H1 (cell line): Measurements from ENCODE around the gene CFAP74. TPM values are rescaled to one million over a fixed set of nuclear protein-coding genes. Genes with fewer than 3 reads are reported as not detected.

Experiments
- CTCF ChIA-PET: fragments of 300-600 bp; sonication (Branson Sonifier 250); formaldehyde crosslinking; loops from one replicate; lab custom pipeline; 2021; ENCODE audit not compliant: partially characterized antibody; lab: Charles Lee
- POLR2A ChIA-PET: fragments of 300-600 bp; sonication (Branson Sonifier 250); formaldehyde crosslinking; loops from one replicate; lab custom pipeline; 2021; ENCODE audit warnings: inconsistent platforms; ENCODE audit not compliant: partially characterized antibody; lab: Charles Lee
- DNase-seq, 2 experiments: peaks; one replicate each; pipeline versions ENCODE4 v3.0.0 to v3.0.0-alpha.2; 2010 to 2022; ENCODE audit warnings: low spot score in 2 of 2, low read depth in 1 of 2, mixed read lengths in 1 of 2
- FAIRE-seq: peaks from 2 replicates; lab custom pipeline; 2011; peaks lifted over from hg19 to GRCh38; lab: Jason Lieb, UNC
- H2AFZ ChIP-seq: 2 replicates; pipeline ENCODE4 v1.8.1; 2012; ENCODE audit warnings: low read length, inconsistent platforms
- H2AK5ac ChIP-seq: 2 replicates; pipeline ENCODE4 v1.6.1; 2013; ENCODE audit warnings: low read depth, low read length
- H2BK120ac ChIP-seq: replicated peaks from 2 replicates; pipeline ENCODE3; 2013; ENCODE audit warnings: low read depth, low read length, inconsistent platforms
- H2BK12ac ChIP-seq: 2 replicates; pipeline ENCODE4 v1.6.1; 2013; ENCODE audit warnings: low read depth, low read length
- H2BK15ac ChIP-seq: 2 replicates; pipeline ENCODE4 v1.6.1; 2013; ENCODE audit warnings: low read length
- H2BK20ac ChIP-seq: 2 replicates; pipeline ENCODE4 v1.6.1; 2013; ENCODE audit warnings: low read length
- H2BK5ac ChIP-seq: 2 replicates; pipeline ENCODE4 v1.6.1; 2013; ENCODE audit warnings: low read depth, low read length
- H3K14ac ChIP-seq: 2 replicates; pipeline ENCODE4 v1.6.1; 2013; ENCODE audit warnings: inconsistent platforms; ENCODE audit not compliant: insufficient read length
- H3K18ac ChIP-seq: 2 replicates; pipeline ENCODE4 v1.6.1; 2013; ENCODE audit warnings: low read length; ENCODE audit errors: extremely low read depth
- H3K23ac ChIP-seq: 2 replicates; pipeline ENCODE4 v1.6.1; 2013; ENCODE audit warnings: inconsistent platforms; ENCODE audit not compliant: insufficient read length
- H3K23me2 ChIP-seq: 2 replicates; pipeline ENCODE4 v1.6.1; 2013; ENCODE audit warnings: low read depth, low read length
- H3K27ac ChIP-seq: 2 replicates; pipeline ENCODE4 v1.6.1; 2011; ENCODE audit warnings: low read depth, low read length, inconsistent platforms
- H3K27me3 ChIP-seq, 4 experiments: replicated peaks in 1 of 4; 1 replicate in 1 of 4; 2 replicates in 3 of 4; pipeline versions ENCODE4 v1.6.1 to v1.8.1; 2011 to 2013; ENCODE audit warnings: low read length in 3 of 4, mild to moderate bottlenecking in 3 of 4, inconsistent platforms in 2 of 4, mixed read lengths in 2 of 4, moderate library complexity in 1 of 4; ENCODE audit not compliant: control insufficient read depth in 3 of 4, insufficient read depth in 3 of 4; ENCODE audit errors: extremely low read depth in 1 of 4
- H3K36me3 ChIP-seq, 4 experiments: 2 replicates each; pipeline versions ENCODE4 v1.6.1 to v1.8.1; 2011 to 2013; ENCODE audit warnings: mild to moderate bottlenecking in 4 of 4, low read length in 3 of 4, moderate library complexity in 2 of 4, control low read depth in 1 of 4, inconsistent platforms in 1 of 4; ENCODE audit not compliant: insufficient read depth in 4 of 4, control insufficient read depth in 2 of 4
- H3K4ac ChIP-seq: replicated peaks from 2 replicates; pipeline ENCODE3; 2013; ENCODE audit warnings: low read length, low read depth, mixed read lengths, inconsistent platforms; ENCODE audit not compliant: insufficient read length
- H3K4me1 ChIP-seq, 4 experiments: replicated peaks in 1 of 4; 1 replicate in 1 of 4; 2 replicates in 3 of 4; pipeline versions ENCODE4 v1.6.1 to v1.8.1; 2011 to 2013; ENCODE audit warnings: low read length in 3 of 4, inconsistent platforms in 2 of 4, mixed read lengths in 1 of 4; ENCODE audit not compliant: insufficient read depth in 4 of 4, control insufficient read depth in 3 of 4
- H3K4me2 ChIP-seq, 2 experiments: 2 replicates each; pipeline versions ENCODE4 v1.6.1 to v1.8.1; 2011 to 2013; ENCODE audit warnings: low read depth in 2 of 2, low read length in 2 of 2, control low read depth in 1 of 2, inconsistent platforms in 1 of 2, mild to moderate bottlenecking in 1 of 2; ENCODE audit not compliant: insufficient read depth in 1 of 2
- H3K4me3 ChIP-seq, 4 experiments: fragments of 200-600, 300-600 bp in 1 of 4; sonication (generic), shearing (Covaris generic), sonication (Bioruptor Twin) in 1 of 4; 2 replicates each; pipeline versions ENCODE4 v1.5.1 to v1.8.1; 2011 to 2016; ENCODE audit warnings: low read length in 4 of 4, low read depth in 3 of 4, control low read depth in 2 of 4, inconsistent platforms in 2 of 4, mild to moderate bottlenecking in 2 of 4, mixed read lengths in 1 of 4, moderate library complexity in 1 of 4; ENCODE audit not compliant: insufficient read depth in 2 of 4; ENCODE audit errors: extremely low read depth in 1 of 4
- H3K56ac ChIP-seq: replicated peaks from 2 replicates; pipeline ENCODE3; 2013; ENCODE audit warnings: low read depth, mild to moderate bottlenecking, mixed read lengths, low read length, inconsistent platforms; ENCODE audit not compliant: insufficient read length
- H3K79me1 ChIP-seq: 2 replicates; pipeline ENCODE4 v1.6.1; 2013; ENCODE audit warnings: low read depth, low read length, control low read depth
- H3K79me2 ChIP-seq, 2 experiments: 2 replicates each; pipeline versions ENCODE4 v1.6.1 to v1.8.1; 2012 to 2013; ENCODE audit warnings: low read length in 2 of 2, mild to moderate bottlenecking in 2 of 2, inconsistent platforms in 1 of 2; ENCODE audit not compliant: insufficient read depth in 2 of 2, control insufficient read depth in 1 of 2
- H3K9ac ChIP-seq, 4 experiments: replicated peaks in 1 of 4; 1 replicate in 1 of 4; 2 replicates in 3 of 4; pipeline versions ENCODE4 v1.6.1 to v1.8.1; 2011 to 2013; ENCODE audit warnings: low read depth in 3 of 4, low read length in 3 of 4, control low read depth in 2 of 4, mild to moderate bottlenecking in 2 of 4, moderate library complexity in 2 of 4, inconsistent platforms in 1 of 4; ENCODE audit errors: extremely low read depth in 1 of 4
- H3K9me3 ChIP-seq, 2 experiments: 2 replicates each; pipeline versions ENCODE4 v1.6.1 to v1.8.1; 2012 to 2013; ENCODE audit warnings: mild to moderate bottlenecking in 2 of 2, moderate library complexity in 2 of 2, control low read depth in 1 of 2, inconsistent platforms in 1 of 2, low read depth in 1 of 2, low read length in 1 of 2, mixed read lengths in 1 of 2; ENCODE audit not compliant: insufficient read depth in 2 of 2
- H4K20me1 ChIP-seq, 2 experiments: replicated peaks in 1 of 2; 2 replicates each; pipeline versions ENCODE3 to v1.8.1; 2011 to 2013; ENCODE audit warnings: inconsistent platforms in 2 of 2, low read length in 2 of 2, mild to moderate bottlenecking in 1 of 2; ENCODE audit not compliant: insufficient read depth in 2 of 2, control insufficient read depth in 1 of 2
- H4K5ac ChIP-seq: 2 replicates; pipeline ENCODE4 v1.6.1; 2013; ENCODE audit warnings: low read length, low read depth, mixed read lengths, inconsistent platforms; ENCODE audit not compliant: insufficient read length
- H4K8ac ChIP-seq: 2 replicates; pipeline ENCODE4 v1.8.0; 2013; ENCODE audit warnings: mild to moderate bottlenecking, moderate library complexity, low read length, inconsistent platforms; ENCODE audit not compliant: insufficient read depth; ENCODE audit errors: extremely low read depth
- H4K91ac ChIP-seq: replicated peaks from 2 replicates; pipeline ENCODE3; 2013; ENCODE audit warnings: low read length, mixed read lengths, inconsistent platforms; ENCODE audit not compliant: insufficient read length
- ASH2L ChIP-seq: fragments of 200-600, 300-600 bp; sonication (generic); IDR thresholded peaks from one replicate; pipeline ENCODE4 v1.7.1; 2017; ENCODE audit warnings: low read length
- BRCA1 ChIP-seq: IDR thresholded peaks from 2 replicates; pipeline ENCODE4 v1.6.1; 2012; ENCODE audit warnings: low read depth, low read length, improper control_type of control experiment
- CBX5 ChIP-seq: fragments of 300-800, 300-1000 bp; sonication (generic); IDR thresholded peaks from 2 replicates; pipeline ENCODE4 v1.7.1; 2016; ENCODE audit warnings: antibody characterized with exemption, low read length, low read depth
- CEBPB ChIP-seq: IDR thresholded peaks from 2 replicates; pipeline ENCODE4 v1.6.1; 2012; ENCODE audit warnings: low read depth, low read length
- CREB1 ChIP-seq: IDR thresholded peaks from 2 replicates; pipeline ENCODE4 v1.6.1; 2012; ENCODE audit warnings: inconsistent platforms
- EGR1 ChIP-seq: IDR thresholded peaks from 2 replicates; pipeline ENCODE4 v1.6.1; 2011; ENCODE audit warnings: low read depth, low read length, borderline replicate concordance
- EZH2 ChIP-seq: fragments of 200-600 bp; sonication (generic); IDR thresholded peaks from 2 replicates; pipeline ENCODE4 v1.7.1; 2012; ENCODE audit warnings: low read depth, mild to moderate bottlenecking, moderate library complexity, low read length, inconsistent platforms; ENCODE audit not compliant: severe bottlenecking
- JUND ChIP-seq: IDR thresholded peaks from 2 replicates; pipeline ENCODE4 v1.6.1; 2011; ENCODE audit warnings: mild to moderate bottlenecking, improper control_type of control experiment, low read length
- MAFK ChIP-seq: IDR thresholded peaks from 2 replicates; pipeline ENCODE4 v1.6.1; 2012; ENCODE audit warnings: low read depth, mild to moderate bottlenecking, improper control_type of control experiment, low read length
- NRF1 ChIP-seq: IDR thresholded peaks from 2 replicates; pipeline ENCODE4 v1.6.1; 2011; ENCODE audit warnings: mild to moderate bottlenecking, low read depth, low read length, improper control_type of control experiment
- POLR2AphosphoS5 ChIP-seq: IDR thresholded peaks from 2 replicates; pipeline ENCODE4 v1.6.1; 2011; ENCODE audit warnings: low read depth, low read length
- RFX5 ChIP-seq: IDR thresholded peaks from 2 replicates; pipeline ENCODE4 v1.6.1; 2011; ENCODE audit warnings: low read depth, low read length, improper control_type of control experiment, borderline replicate concordance
- SIX5 ChIP-seq: IDR thresholded peaks from 2 replicates; pipeline ENCODE4 v1.6.1; 2011; ENCODE audit warnings: mild to moderate bottlenecking, low read depth, low read length
- SP1 ChIP-seq: IDR thresholded peaks from 2 replicates; pipeline ENCODE4 v1.6.1; 2011; ENCODE audit warnings: low read depth, low read length
- TBP ChIP-seq: IDR thresholded peaks from 2 replicates; pipeline ENCODE4 v1.6.1; 2011; ENCODE audit warnings: low read depth, low read length, improper control_type of control experiment
- WGBS, 2 experiments: shearing (Covaris generic) in 1 of 2; methylation state at CpG; one replicate each; pipeline versions ENCODE4 v1.1.6 to v1.1.7; 2013 to 2015; ENCODE audit warnings: low lambda C conversion rate in 2 of 2, mixed read lengths in 2 of 2, inconsistent platforms in 1 of 2, low coverage in 1 of 2, missing lambda C conversion rate in 1 of 2; ENCODE audit not compliant: insufficient replicate concordance in 2 of 2, insufficient coverage in 1 of 2, insufficient read length in 1 of 2; ENCODE audit errors: extremely low coverage in 1 of 2, missing lambda C conversion rate in 1 of 2; 5-methylcytosine and 5-hydroxymethylcytosine counted together
- polyA plus RNA-seq, 7 experiments: library from polyadenylated mRNA; depleted of rRNA in 3 of 7; stranded (reverse) in 5 of 7; unstranded in 2 of 7; fragments of >200 nt in 5 of 7; fragments of 200-250 nt in 2 of 7; gene quantifications; 1 replicate in 5 of 7; 2 replicates in 1 of 7; 4 replicates in 1 of 7; pipeline versions ENCODE4 v1.2.1 to v1.2.3, GENCODE V29; 2011 to 2013; ENCODE audit warnings: missing spikeins in 2 of 7, mixed read lengths in 2 of 7
- total RNA-seq: library from RNA; stranded (reverse); fragmentation: NEBNext Ultra II Directional; extraction: Animal tissue kit (Norgen Biotek cat#: 25700); gene quantifications from 2 replicates; pipeline ENCODE4 v1.2.1, GENCODE V29; 2021
- TF ChIP-seq, protein P1 (sequence below): IDR thresholded peaks from 2 replicates; pipeline ENCODE4 v1.6.1; 2012; ENCODE audit warnings: inconsistent platforms

CFAP74 gene
- total and polyA plus RNA-seq, 2 of the 8 experiments (the other 6 are each of a cell fraction or from before 2014, with no cell fraction given) = 0.09 to 0.20 TPM

DNA sequence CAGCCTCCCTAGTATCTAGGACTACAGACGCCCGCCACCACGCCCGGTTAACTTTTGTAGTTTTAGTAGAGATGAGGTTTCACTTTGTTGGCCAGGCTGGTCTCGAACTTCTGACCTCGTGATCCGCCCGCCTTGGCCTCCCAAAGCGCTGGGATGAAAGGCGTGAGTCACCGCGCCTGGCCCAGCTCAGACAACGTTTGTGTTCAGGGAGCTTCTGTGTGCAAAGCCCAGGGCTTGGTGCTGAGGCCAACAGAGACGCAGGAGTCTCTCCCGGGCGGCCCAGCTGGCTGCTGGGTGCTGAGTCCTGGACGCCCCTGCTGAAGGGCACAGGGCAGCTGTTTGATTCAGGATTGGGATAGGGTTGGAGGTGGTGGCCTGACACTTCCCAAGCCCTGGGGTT lies 49.6 kb upstream of the CFAP74 start:
- Histone ChIP-seq H3K79me2 (peaks cover 0 to 26% of the 10 kb centered on the region in 2 experiments; a peak in 2 of 4 replicates), H2BK5ac (no peak overlapping the region), H3K23ac (no peak overlapping the region), H3K56ac (no peak overlapping the region), H4K20me1 (peaks cover 11 to 16% of the 10 kb centered on the region in 2 experiments), H3K36me3 (peaks cover 3 to 14% (median 10%) of the 10 kb centered on the region in 4 experiments; a peak in 5 of 8 replicates), H4K91ac (no peak overlapping the region), H3K18ac (no peak overlapping the region), H3K27ac (no peak overlapping the region), H2BK12ac (no peak overlapping the region), H3K27me3 (no peaks in the 10 kb centered on the region; a peak in 1 of 7 replicates), H2AFZ (no peak overlapping the region), H2BK120ac (no peak overlapping the region), H4K8ac (peak overlapping the region; percentile 59; the same call in 1 of the 2 replicates), H2BK15ac (no peak overlapping the region), H3K9me3 (no peaks in the 10 kb centered on the region), H3K23me2 (peaks cover 8% of the 10 kb centered on the region), H3K4ac (no peak overlapping the region), H3K14ac (no peak overlapping the region), H2BK20ac (no peak overlapping the region), H3K4me2 (no peak overlapping the region), H3K4me3 (no peak overlapping the region), H3K4me1 (peaks cover 0 to 9% (median 6%) of the 10 kb centered on the region in 4 experiments; a peak in 5 of 7 replicates), H2AK5ac (no peak overlapping the region), H3K9ac (no peak overlapping the region), H4K5ac (no peak overlapping the region), H3K79me1 (peaks cover 13% of the 10 kb centered on the region)
- ChIA-PET POLR2A (no interaction called here), CTCF (interaction anchor here (0.6 to 1.1 kb wide), 2 partner anchors 9 to 145 kb away, joined by 3 to 5 read pairs; no protein-coding TSS in a partner anchor)
- DNase-seq (no peak), FAIRE-seq (no peak)
- WGBS, 2 experiments = 92% methylated on average over 14 of the region's 17 CpGs; no CpG with 5 or more reads in 1 of the 2 experiments
- TF ChIP-seq TBP = no peak
- no peak for TF ChIP-seq NRF1
- no peak for TF ChIP-seq JUND
- TF ChIP-seq ASH2L = no peak
- no peak for TF ChIP-seq RFX5
- no peak for TF ChIP-seq CEBPB
- no peak for TF ChIP-seq CREB1
- no peak for TF ChIP-seq SP1
- TF ChIP-seq EZH2 = no peak
- no peak for TF ChIP-seq BRCA1
- no peak for TF ChIP-seq CBX5
- TF ChIP-seq EGR1 = no peak
- TF ChIP-seq, protein P1, sequence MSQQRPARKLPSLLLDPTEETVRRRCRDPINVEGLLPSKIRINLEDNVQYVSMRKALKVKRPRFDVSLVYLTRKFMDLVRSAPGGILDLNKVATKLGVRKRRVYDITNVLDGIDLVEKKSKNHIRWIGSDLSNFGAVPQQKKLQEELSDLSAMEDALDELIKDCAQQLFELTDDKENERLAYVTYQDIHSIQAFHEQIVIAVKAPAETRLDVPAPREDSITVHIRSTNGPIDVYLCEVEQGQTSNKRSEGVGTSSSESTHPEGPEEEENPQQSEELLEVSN = no peak
- no peak for TF ChIP-seq SIX5
- TF ChIP-seq POLR2AphosphoS5 = no peak
- no peak for TF ChIP-seq MAFK
